TTC549 (cell line): ENCODE measurements around the gene SLC16A8.
"Not testable (repeated sequence)": the region's sequence is repeated elsewhere in the genome, so short reads cannot be mapped to it uniquely, and the experiment has no call there.

Source experiments
- FAIRE-seq: peaks from 2 replicates; lab custom pipeline; 2012; peaks lifted over from hg19 to GRCh38; lab: Jason Lieb, UNC

Gene SLC16A8

DNA sequence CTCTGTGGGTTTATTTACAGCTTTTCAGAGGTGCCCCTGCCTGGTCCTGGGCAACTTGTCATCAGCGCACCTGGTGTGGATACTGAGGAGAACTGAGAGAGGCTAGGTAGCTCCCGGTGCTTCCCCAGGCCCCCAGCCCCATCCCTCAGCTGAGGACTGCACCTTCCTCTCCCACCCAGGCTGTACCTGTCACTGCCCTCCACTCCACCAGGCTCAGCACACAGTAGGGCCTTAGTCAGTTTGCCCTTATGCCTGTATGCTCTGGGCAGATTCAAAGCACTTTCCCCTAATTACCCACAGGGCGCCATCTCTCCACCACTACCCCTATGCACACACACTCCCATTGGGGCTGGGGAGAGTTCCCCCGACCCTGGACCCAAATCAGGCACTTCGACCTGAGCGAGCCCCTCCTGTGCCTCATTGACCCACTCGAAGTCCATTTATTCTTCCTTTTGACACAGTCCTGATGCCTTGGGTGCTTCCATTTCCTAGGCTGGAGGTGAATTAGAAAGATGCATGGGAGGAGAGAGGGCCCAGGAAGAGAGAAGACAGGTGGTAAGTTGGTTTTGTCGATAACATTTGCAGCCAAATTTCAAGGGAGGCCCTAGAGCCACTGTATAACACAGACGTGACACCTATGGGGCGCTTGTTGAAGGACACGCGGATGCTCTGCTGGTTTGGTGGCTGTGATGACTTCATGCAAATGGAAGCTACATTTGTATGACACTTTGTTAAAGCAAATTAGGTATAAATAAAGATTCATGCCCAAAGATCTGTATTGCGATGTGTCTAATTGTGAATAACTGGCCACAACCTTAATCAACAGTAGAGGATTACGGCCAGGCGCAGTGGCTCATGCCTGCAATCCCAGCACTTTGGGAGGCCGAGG, 40.6 kb downstream of the SLC16A8 start:
- no peak for FAIRE-seq

DNA sequence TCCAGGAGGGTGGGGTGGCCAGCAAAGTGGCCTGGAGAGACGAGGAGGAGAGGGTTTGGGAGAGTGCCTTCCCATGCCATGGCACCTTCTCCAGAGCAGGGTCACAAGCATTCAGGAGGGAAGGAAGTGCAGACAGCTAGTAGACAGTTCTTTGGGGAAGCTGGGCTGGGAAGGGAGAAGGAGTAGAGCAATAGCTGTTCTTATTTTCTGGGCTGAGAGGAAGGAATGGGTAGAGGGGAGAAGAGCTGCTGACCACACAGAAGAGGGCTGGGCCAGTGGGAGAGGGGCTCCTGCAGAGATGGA, 41.5 kb downstream of the SLC16A8 start:
- no peak for FAIRE-seq

DNA sequence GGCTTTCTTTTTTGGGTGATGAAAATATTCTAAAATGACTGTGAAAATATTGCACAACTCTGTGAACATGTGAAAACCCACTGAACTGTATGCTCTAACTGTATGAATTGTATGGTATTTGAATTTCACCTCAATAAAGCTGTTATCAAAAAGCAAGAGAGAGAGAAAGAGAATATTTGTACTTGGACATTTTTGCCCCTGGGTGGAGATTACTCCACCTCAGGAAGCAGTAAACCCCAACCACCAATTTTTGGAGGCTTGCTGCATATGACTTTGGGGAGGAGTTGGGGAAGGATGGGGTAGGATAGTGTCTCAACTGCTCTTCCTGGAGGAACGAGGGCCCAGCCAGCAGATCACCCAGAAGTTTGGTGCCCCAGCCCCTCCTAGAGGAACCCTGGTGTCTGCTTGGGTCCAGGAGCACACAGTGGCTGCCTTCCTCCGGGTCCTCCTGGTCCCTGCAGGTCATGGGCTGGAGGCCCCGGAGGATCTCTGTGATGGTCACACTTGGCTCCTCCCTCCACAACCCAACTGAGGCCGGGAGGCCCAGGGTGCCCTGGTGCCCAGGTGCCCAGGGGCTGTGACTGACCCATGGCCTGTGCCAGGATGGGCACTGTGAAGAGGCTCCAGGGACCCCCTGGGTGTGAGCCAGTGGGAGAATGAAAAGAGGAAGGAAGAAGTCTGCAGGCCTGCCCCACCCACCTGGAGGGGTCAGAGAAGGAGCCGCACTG, 42.1 kb downstream of the SLC16A8 start:
- no peak for FAIRE-seq

DNA sequence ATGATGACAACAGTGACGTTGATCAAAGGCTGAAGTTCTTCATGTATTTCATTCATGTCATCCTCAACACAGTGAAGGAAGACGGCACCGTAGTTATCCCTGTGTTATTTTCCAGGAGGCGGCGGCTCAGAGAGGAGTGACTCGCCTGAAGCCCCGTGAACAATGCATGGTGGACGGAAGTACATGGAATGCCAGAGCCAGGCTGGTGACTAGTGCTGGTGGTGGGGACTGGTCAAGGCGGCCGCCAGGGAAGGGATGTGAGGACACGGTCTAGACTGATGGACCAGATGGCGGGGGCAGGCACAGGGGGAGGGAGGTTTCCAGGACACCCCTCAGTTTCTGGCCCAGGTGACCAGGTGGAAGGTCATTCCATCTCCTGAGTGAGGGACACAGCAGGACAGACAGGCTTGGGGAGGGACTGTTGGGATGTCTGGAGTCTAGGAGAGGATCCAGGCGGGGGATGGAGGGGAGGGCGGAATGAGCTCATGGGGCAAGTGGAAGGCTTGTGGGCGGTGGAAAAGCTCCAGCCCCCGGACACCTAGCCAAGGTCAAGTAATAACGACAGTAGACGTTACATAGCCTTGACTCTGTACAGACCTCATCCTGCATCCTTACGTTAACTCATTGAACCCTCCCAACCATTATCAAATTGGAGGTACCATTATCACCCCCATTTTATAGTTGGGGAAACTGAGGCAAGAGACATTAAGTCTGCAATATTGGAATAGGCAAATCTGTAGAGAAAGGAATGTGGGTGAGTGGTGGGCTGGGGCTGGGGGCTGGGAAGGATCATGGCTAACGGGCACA, 42.8 kb downstream of the SLC16A8 start:
- FAIRE-seq = no peak

DNA sequence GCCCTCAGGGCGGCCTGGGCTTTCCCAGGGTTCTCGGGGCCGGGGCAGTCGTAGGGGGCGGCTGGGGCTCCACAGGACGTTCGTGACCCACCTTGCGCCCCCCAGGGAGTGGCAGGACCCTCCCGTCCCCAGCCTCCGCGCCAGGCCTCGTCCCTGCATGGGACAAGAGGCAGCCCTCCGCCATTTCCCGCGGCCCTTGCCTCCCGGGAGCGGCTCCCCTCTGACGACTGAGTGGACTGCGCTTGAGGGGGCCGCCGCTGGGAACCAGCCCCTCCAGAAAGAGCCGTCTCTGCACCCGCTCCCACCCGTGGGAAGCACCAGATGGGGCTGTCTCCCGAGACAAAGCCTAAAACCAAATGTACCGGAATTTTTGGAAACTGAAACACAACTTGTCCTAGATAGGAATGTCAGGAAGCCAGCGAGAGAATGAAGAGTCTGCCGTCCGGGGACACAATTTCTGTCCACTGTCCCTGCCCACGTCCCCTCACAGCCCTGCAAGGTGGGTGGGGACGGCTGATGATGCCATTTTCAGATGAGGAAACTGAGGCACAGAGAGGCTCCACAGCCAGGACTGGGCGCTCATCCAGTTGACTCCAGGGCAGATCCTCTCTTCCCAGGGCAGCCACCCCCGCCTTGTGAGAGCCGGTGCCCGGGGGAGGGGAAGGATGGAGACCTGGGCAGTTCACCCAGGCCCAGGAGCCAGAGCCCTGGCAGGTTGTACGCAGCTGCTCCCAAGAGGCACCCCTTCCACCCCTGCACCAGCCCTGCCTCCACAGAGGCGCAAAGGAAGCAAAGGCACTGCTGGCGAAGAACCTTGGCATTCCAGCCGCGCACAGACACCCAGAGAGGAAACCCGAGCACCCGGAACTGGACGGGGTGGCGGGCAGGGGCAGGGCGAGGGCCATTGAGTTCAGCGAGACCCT, 44.8 kb downstream of the SLC16A8 start:
- no peak for FAIRE-seq

DNA sequence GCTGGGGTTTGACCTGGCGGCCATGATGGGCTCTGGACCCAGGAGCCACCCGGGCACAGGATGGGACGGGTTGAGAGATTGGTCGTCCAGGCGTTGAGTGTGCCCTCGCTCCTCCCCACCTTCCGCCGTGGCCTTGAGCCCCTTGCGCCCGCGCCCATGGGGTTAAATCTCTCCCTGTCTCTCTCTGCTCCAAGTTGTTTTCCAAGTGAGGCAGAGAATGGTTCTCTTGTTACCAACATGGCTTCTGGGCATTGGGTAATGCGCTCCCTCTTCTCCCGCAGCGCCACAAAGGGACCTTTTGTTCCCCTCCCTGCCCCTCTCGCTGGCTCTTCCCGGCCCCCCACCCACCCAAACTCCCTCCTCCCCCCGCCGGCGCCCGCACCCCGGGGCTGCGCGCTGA, 45.6 kb downstream of the SLC16A8 start:
- FAIRE-seq = no peak

DNA sequence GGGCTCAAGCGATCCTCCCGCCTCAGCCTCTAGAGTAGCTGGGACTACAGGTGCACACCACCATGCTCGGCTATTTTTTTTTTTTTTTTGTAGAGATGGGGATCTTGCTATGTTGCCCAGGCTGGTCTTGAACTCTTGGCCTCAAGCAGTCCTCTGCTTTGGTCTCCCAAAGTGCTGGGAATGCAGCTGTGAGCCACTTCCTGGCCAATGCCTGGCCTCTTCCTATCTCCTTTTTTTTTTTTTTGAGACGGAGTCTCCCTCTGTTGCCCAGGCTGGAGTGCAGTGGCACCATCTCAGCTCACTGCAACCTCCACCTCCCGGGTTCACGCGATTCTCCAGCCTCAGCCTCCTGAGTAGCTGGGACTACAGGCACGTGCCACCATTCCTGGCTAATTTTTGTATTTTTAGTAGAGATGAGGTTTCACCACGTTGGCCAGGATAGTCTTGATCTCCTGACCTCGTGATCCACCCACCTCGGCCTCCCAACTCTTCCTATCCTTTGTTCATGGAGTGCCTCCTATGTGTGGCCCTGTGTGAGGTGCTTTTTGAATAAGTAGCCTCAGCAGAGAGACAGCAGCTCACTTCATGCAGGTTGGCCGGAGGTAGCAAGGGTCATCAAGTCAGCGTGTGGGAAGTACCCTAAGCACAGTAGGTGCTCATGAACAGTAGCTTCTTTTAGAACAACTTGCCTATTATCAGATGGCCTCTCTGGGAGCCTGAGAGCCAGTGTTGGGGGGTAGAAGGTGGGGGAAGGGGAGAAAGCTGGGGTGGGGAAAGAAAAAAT, 46.4 kb downstream of the SLC16A8 start:
- not testable (repeated sequence) for FAIRE-seq

DNA sequence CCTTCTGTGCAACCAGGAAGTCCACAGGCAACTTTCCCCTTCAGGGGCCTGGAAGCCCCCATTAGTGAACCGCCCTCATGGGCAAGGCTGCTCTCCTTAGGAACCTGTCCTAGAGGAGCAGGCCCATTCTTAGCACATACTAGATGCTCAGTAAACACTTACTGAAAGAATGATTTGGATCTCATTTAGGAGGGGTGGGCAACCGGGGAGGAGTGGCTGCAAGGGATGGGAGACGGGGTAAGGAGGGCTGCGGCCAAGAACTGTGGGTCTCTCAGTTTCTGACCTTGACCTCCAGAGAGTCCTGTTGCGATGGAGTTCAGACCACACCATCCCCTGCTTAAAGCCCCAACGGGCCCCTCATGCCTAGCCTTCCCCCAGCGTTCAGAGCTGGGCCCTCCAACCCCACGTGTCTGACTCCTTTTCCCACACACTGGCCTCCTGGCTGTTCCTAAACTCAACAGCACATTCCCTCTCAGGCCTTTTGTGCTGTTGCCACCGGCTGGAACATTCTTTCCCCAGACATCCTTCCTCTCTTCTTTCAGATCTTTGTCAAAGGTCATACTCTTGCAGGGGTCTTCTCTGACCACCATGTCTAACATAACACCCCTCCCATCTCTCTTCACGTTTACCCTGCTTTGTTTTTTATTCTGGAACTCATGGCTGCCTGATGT, 47.5 kb downstream of the SLC16A8 start:
- no peak for FAIRE-seq

DNA sequence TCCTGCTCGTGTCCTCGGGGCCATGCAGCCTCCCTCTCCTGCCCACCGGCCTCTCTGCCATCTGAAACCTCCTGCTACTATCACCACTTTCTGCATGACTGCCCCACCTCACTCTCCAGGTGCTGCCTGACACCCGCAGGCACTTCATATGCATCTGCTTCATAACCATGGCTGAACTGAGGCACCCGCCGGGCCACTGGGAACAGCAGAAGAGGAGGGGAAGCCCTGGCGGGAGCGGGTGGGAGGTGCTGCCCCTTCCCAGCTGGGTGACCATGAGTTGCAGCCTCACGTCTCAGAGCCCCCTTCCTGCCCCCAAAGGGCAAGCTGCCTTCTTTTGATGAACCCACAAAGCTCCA, 48.5 kb downstream of the SLC16A8 start:
- no peak for FAIRE-seq

DNA sequence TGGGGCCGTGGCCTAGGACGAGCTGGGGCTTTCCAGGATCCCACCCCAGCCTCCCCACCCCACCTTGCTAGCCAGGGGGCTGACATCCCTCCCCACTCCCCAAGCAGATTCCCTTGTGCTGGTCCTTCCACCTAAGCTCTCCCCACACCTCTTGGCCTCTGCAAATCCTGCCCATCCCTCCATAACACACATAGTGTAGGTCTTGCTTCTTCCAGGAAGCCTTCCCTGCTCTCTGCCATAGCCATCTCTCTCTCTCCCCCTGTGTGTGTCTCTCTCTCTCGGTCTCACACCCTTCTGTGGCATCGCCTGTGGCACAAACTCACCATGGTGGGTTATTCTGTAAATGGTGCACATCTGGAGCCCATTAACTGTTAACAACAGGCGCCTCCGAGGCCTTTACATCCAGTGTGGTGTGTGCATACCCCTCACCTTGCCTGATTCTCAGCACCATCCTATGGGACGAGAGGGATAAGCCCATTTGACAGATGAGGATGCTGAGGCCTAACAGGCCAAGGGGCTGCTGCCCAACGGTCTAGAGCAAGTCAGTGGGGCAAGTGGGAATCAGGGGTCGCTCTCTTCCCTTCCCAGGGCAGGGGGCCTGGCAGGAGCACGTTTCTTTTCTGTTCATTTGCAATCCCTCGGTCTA, 49.0 kb downstream of the SLC16A8 start:
- FAIRE-seq = no peak

DNA sequence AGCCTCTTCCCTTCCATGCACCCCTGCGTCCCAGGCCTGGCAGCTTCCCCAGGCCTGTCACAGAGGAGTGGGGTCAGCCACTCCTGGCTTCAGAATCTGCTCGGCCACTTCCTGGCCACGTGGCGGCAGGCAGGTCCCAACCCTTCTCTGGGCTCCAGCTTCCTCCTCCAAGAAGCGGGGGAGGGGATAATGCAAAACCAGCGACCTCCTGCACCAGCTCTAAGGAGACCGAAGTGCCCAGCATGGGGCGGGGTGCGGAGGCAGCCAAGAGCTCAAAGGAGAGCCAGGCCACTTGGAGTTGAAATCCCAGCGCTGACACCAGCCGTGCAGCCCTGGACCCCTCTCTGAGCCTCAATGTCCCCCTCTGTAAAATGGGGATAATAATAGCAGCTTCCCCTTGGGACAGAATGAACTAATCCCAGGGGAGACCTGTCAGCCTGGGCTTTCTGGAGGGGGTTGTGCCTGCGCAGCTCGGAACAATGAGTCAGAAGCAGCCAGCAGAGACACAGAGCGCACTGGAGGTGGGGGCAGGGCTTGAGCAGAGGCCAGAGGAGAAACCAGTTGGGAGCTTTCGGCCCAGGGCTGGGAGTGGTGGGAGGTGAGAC, 49.6 kb downstream of the SLC16A8 start:
- no peak for FAIRE-seq

DNA sequence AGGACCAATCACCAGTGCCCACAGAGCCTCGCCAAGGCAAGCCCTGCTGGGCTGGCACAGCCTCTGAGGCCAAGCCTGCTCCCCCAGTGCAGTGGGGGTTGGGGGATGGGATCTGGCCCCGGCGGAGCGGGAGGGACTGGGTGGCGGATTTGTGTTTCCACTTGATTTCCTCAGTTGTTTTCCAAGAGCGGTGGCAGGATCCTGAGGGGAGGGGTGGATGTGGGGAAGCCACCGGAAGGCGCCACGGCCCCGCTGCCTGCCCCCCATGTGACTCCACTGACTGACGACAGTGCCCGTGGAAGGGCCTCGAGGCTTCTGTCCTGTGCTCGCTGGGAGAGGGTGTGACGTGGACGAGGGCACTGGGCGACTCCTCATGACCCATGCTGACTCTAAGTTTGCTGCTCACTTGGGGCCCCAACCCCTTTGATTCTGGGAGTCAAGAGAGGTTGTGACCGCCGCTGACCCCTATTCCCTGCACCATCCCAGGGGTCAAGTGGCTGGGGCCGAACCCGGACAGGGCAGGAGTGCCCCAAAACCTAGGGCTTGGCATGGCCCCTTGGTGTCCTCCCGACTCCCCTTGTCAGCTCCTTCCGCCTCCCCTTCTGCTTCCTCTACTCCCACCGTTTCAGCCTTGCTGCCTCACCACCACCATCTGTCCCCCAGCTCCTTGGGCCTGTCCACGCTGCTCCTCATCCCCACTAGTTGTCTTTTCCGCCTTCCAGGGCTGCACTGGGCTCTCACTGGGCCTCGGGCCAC, 50.3 kb downstream of the SLC16A8 start:
- FAIRE-seq = no peak

DNA sequence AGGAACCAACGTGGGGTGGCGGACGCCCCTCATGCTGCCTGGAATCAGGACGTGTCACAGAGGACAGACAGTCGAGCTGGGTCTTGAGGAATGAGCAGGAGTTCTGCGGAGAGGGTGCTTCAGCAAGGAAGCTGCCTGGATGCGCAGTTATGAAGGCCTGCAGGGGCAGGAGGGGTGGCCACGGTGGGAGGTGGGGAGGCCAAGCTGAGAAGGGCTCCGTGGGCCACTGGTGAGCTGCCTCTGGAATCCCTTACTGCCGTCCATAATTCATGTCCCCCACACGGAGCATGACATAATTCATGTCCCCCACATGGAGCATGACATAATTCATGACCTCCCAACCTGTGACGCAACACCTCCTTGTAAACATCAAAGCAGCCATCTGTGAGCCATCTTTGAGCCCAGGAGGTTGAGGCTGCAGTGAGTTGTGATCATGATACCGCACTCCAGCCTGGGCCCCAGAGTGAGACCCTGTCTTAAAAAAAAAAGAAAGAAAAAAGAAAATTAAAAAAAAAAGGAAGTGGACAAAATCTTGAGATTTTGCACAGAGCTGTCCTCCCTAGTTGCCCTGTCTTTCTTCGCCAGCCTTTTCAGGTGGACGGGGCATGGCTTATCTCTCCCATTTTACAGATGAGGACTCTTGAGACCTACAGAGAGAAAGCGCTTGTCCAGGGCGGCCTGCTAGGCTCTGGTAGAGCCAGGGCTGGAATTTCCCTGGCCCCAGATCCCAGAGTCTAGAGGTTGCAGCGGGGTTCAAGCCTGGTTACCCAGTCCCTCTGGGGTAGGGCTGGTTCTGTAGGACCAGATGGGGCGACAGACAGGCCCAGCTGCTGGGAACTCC, 51.1 kb downstream of the SLC16A8 start:
- FAIRE-seq = no peak

DNA sequence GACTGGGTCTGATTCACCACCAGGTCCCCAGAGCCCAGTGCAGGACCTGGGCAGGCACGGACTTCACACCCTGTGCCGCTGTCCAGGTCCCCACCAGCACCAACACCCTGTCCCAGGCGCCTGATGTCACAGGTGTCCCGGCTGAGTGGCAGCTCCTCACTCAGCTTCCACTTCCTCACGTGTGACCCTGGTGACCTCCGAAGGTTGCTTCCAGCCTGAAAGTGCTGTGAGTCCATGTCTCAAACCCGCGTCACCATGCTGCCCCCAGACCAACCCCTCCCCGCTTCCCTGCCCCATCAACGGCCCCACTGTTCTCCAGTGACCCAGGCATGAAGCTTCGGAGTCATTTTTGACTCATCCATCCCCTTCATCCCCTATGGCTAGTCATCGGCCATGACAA, 52.5 kb downstream of the SLC16A8 start:
- FAIRE-seq = no peak

DNA sequence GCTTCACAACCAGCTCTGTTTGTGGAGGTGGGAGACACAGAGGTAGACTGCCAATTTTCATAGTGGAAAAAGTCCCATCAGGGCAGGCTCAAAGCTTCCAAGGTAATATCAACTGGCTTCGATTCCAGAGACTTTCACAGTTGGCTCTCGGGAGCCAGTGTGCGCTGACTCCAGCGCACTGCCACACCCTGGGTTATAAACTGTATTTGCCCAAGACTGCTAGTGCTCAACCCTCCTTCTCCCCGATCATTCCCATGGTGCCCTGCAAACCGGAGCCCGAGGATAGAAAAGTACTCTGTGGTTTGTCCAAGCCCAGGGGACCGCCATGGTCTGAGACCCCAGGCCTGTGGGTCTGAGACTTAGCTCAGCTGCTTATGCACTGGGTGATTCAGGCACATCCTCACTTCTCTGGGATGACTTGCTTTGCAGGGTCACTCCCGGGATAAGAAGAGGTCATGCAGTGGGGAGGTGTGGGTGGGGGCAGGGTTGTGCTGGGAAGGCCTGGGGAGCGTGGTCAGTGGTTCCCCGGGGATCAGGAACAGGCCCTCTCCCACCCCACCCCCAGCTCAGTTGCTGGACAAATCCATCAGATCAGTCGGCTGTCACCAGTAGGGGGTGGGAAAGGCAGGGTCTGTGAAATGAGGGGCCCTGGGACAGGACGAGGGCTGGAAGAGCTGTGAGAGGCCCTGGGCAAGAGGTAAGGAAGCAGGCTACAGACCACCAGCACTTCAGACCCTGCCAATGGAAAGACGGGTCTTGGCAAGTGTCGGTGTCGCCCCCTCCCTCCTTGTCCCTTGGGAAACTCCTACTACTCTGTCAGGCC, 53.5 kb downstream of the SLC16A8 start:
- FAIRE-seq = no peak

DNA sequence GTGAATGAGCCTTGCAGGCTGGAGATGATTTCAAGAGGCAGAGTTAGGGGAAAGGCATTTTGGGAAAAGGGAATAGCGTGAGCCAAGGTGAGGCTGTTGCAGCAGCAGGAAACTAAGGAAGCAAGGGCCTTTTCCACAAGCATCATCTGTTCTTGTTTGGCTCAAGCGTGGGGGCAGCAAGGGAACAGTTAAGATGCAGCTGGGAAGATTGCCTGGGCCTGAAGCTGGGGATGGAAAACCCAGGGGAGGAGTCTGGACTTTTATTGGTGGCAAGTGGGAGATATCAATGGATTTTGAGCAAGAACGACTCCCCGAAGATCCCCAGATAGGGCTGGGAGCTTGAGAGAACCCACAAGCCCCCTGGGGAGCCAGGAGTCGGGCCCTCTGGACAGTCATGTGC, 54.1 kb downstream of the SLC16A8 start:
- FAIRE-seq = no peak

DNA sequence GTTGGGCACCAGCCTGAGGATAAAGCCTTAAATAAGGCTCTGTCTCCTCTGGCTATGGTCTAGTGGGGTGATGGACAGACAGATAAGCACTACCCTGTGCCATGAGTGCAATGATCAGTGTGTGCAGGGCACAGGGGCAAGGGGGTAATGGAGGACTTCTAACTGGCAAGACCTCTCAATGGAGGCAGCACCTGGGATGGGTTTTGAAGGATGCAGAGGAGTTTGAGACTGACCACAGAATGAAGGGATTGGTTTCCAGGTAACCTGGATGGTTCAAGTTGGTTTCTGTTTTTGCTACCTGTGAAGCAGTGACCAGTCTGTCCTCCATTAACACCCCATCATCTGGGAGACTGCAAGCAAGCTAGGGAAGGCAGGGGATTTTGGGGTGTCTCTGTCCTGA, 54.6 kb downstream of the SLC16A8 start:
- FAIRE-seq = no peak
